GM12878 (cell line): ENCODE data around the gene SYNRG. TPM values are rescaled to one million over a fixed set of nuclear protein-coding genes. Genes with fewer than 3 reads are reported as not detected.

Experiments used
- ATAC-seq: fragments of 200-7000 bp; cut with Tn5 transposase; 3 replicates; pipeline ENCODE4 v1.9.1; 2020; ENCODE audit warnings: mild to moderate bottlenecking, moderate library complexity
- BruUV-seq: library from RNA; stranded (reverse); fragments of 400-500 nt; replicated peaks from 2 replicates; lab custom pipeline; 2021; lab: Mats Ljungman, UMichigan
- CTCF ChIA-PET: fragments of 300-600 bp; sonication (Branson Sonifier 250); formaldehyde crosslinking; extraction: SDS; loops from one replicate; lab custom pipeline; 2021; ENCODE audit warnings: inconsistent platforms; lab: Yijun Ruan, JAX
- POLR2A ChIA-PET: fragments of 350-600 bp; formaldehyde crosslinking; extraction: SDS; loops from one replicate; lab custom pipeline; 2021; ENCODE audit warnings: inconsistent platforms; lab: Charles Lee
- RAD21 ChIA-PET: fragments of 300-600 bp; sonication (Branson Sonifier 250); formaldehyde crosslinking; loops from one replicate; lab custom pipeline; 2023; ENCODE audit warnings: antibody characterized with exemption; ENCODE audit not compliant: unreplicated experiment; lab: Charles Lee
- SMC1A ChIA-PET: fragments of 300-600 bp; sonication (Branson Sonifier 250); formaldehyde crosslinking; loops from one replicate; lab custom pipeline; 2023; ENCODE audit not compliant: unreplicated experiment, uncharacterized antibody; lab: Charles Lee
- DNase-seq: peaks from one replicate; pipeline ENCODE4 v3.0.0-alpha.2; 2011; ENCODE audit warnings: low read depth, low spot score
- FAIRE-seq: peaks from 3 replicates; lab custom pipeline; 2011; peaks lifted over from hg19 to GRCh38; lab: Jason Lieb, UNC
- H2AFZ ChIP-seq: 2 replicates; pipeline ENCODE4 v1.6.0; 2011; ENCODE audit warnings: low read depth, low read length, control low read depth; ENCODE audit not compliant: control insufficient read depth
- H3K27ac ChIP-seq: 2 replicates; pipeline ENCODE4 v1.5.1; 2011; ENCODE audit warnings: control low read depth; ENCODE audit not compliant: control insufficient read depth, insufficient read depth
- H3K27me3 ChIP-seq, 2 experiments: replicated peaks in 1 of 2; 2 replicates each; pipeline versions ENCODE4 v1.6.0 to v1.6.1; 2011; ENCODE audit warnings: low read length in 1 of 2; ENCODE audit not compliant: control insufficient read depth in 2 of 2, insufficient read depth in 2 of 2
- H3K36me3 ChIP-seq, 2 experiments: 2 replicates each; pipeline ENCODE4 v1.5.1; 2011; ENCODE audit warnings: low read length in 1 of 2; ENCODE audit not compliant: control insufficient read depth in 2 of 2, insufficient read depth in 2 of 2
- H3K4me1 ChIP-seq: 2 replicates; pipeline ENCODE4 v1.6.1; 2011; ENCODE audit warnings: mild to moderate bottlenecking, low read length, moderate library complexity, mixed read lengths; ENCODE audit not compliant: control insufficient read depth, insufficient read depth
- H3K4me2 ChIP-seq: 2 replicates; pipeline ENCODE4 v1.6.0; 2011; ENCODE audit warnings: control low read depth; ENCODE audit not compliant: control insufficient read depth, insufficient read depth
- H3K4me3 ChIP-seq: fragments of 200-600 bp; sonication (generic); 2 replicates; pipeline ENCODE4 v1.5.1; 2016
- H3K79me2 ChIP-seq: 2 replicates; pipeline ENCODE4 v1.6.0; 2011; ENCODE audit warnings: low read length; ENCODE audit not compliant: control insufficient read depth, insufficient read depth
- H3K9ac ChIP-seq: 2 replicates; pipeline ENCODE4 v1.8.0; 2011; ENCODE audit warnings: low read length, control low read depth, mixed read lengths; ENCODE audit not compliant: control insufficient read depth, insufficient read depth
- H3K9me3 ChIP-seq: replicated peaks from 3 replicates; pipeline ENCODE4 v1.5.1; 2011; ENCODE audit warnings: mild to moderate bottlenecking, low read length; ENCODE audit not compliant: control insufficient read depth, insufficient read depth
- H4K20me1 ChIP-seq: 2 replicates; pipeline ENCODE4 v1.6.0; 2011; ENCODE audit not compliant: control insufficient read depth, insufficient read depth
- BCL11A ChIP-seq: IDR thresholded peaks from 2 replicates; pipeline ENCODE4 v1.6.1; 2011; ENCODE audit warnings: low read depth, low read length
- BHLHE40 ChIP-seq, 2 experiments: fragments of 450-650 bp in 1 of 2; IDR thresholded peaks; 2 replicates each; pipeline ENCODE4 v1.6.1; 2011 to 2017; ENCODE audit warnings: low read depth in 2 of 2, borderline replicate concordance in 1 of 2, improper control_type of control experiment in 1 of 2, low read length in 1 of 2, mild to moderate bottlenecking in 1 of 2
- ESRRA ChIP-seq: IDR thresholded peaks from 2 replicates; pipeline ENCODE4 v1.6.1; 2012; ENCODE audit warnings: mild to moderate bottlenecking, low read length, improper control_type of control experiment
- ETV6 ChIP-seq, 2 experiments: fragments of 450-650 bp in 1 of 2; IDR thresholded peaks in 1 of 2; conservative IDR thresholded peaks in 1 of 2; 2 replicates each; pipeline ENCODE4 v1.6.1; 2014; ENCODE audit warnings: antibody characterized with exemption in 1 of 2, borderline replicate concordance in 1 of 2, low read depth in 1 of 2, mild to moderate bottlenecking in 1 of 2, moderate library complexity in 1 of 2
- KDM1A ChIP-seq: fragments of 200-600 bp; sonication (generic); IDR thresholded peaks from 2 replicates; pipeline ENCODE4 v1.6.1; 2016; ENCODE audit warnings: borderline replicate concordance
- MXI1 ChIP-seq: fragments of 150-350 bp; IDR thresholded peaks from 2 replicates; pipeline ENCODE4 v1.6.1; 2011; ENCODE audit warnings: low read depth, mild to moderate bottlenecking, inconsistent platforms, low read length, improper control_type of control experiment
- NR2C2 ChIP-seq: IDR thresholded peaks from 2 replicates; pipeline ENCODE4 v1.6.1; 2011; ENCODE audit warnings: borderline replicate concordance, low read depth; ENCODE audit not compliant: control insufficient read depth, insufficient read length
- SPI1 ChIP-seq: IDR thresholded peaks from 2 replicates; pipeline ENCODE4 v1.6.1; 2011; ENCODE audit warnings: low read depth, mild to moderate bottlenecking, low read length, moderate library complexity, borderline replicate concordance; ENCODE audit not compliant: insufficient read depth
- SUZ12 ChIP-seq: fragments of 200-600 bp; sonication (generic); IDR thresholded peaks from one replicate; pipeline ENCODE4 v1.6.1; 2018; ENCODE audit warnings: antibody characterized with exemption, mild to moderate bottlenecking; ENCODE audit not compliant: unreplicated experiment
- WRNIP1 ChIP-seq: IDR thresholded peaks from 2 replicates; pipeline ENCODE4 v1.6.1; 2011; ENCODE audit warnings: low read depth, low read length, improper control_type of control experiment, borderline replicate concordance
- WGBS: methylation state at CpG from one replicate; pipeline ENCODE4 v1.1.6; 2016; ENCODE audit warnings: low lambda C conversion rate; ENCODE audit not compliant: insufficient replicate concordance, insufficient coverage; ENCODE audit errors: missing lambda C conversion rate; 5-methylcytosine and 5-hydroxymethylcytosine counted together
- in situ Hi-C: fragments of 300-500 bp; cut with MboI; formaldehyde crosslinking; loops from 9 replicates; pipeline ENCODE4 v1.14.3; 2018; ENCODE audit warnings: mixed read lengths
- intact Hi-C: fragments of 100-400 bp; cut with micrococcal nuclease; formaldehyde crosslinking; loops from one replicate; pipeline ENCODE4 v1.14.2; 2022; ENCODE audit not compliant: unreplicated experiment
- polyA plus RNA-seq, 11 experiments: library from polyadenylated mRNA; depleted of rRNA in 4 of 11; unstranded in 6 of 11; stranded (reverse) in 5 of 11; fragments of >200 nt; fragmentation: Nextera tagmentation in 4 of 11; fragmentation: Illumina TruSeq in 1 of 11; extraction: Ambion mirVana in 4 of 11; extraction: Trizol in 1 of 11; gene quantifications; 1 replicate in 1 of 11; 2 replicates in 10 of 11; pipeline versions ENCODE4 v1.2.1 to v1.2.3, GENCODE V29; 2011 to 2016; ENCODE audit warnings: inconsistent platforms in 2 of 11, missing spikeins in 2 of 11, low read depth in 1 of 11
- total RNA-seq, 4 experiments: library from RNA; depleted of rRNA in 3 of 4; stranded (reverse); fragments of >200 nt in 3 of 4; fragmentation: Illumina TruSeq in 1 of 4; extraction: Trizol in 1 of 4; gene quantifications; 2 replicates each; pipeline versions ENCODE4 v1.2.1 to v1.2.3, GENCODE V29; 2013 to 2021
- TF ChIP-seq, protein P1 (sequence below): IDR thresholded peaks from 2 replicates; pipeline ENCODE4 v1.6.1; 2011; ENCODE audit warnings: borderline replicate concordance, low read depth, mild to moderate bottlenecking, moderate library complexity, mixed read lengths, low read length; ENCODE audit not compliant: insufficient read depth; ENCODE audit errors: extremely low read length
- TF ChIP-seq, protein P2 (sequence below): IDR thresholded peaks from 2 replicates; pipeline ENCODE4 v1.6.1; 2011; ENCODE audit warnings: borderline replicate concordance, low read depth, mild to moderate bottlenecking, moderate library complexity, low read length; ENCODE audit not compliant: insufficient read depth, poor library complexity, severe bottlenecking

The SYNRG gene
- total and polyA plus RNA-seq, 10 of the 15 experiments (the other 5 are each of a cell fraction or from before 2014, with no cell fraction given): 5.2 to 40.4 (median 26.7) TPM

DNA sequence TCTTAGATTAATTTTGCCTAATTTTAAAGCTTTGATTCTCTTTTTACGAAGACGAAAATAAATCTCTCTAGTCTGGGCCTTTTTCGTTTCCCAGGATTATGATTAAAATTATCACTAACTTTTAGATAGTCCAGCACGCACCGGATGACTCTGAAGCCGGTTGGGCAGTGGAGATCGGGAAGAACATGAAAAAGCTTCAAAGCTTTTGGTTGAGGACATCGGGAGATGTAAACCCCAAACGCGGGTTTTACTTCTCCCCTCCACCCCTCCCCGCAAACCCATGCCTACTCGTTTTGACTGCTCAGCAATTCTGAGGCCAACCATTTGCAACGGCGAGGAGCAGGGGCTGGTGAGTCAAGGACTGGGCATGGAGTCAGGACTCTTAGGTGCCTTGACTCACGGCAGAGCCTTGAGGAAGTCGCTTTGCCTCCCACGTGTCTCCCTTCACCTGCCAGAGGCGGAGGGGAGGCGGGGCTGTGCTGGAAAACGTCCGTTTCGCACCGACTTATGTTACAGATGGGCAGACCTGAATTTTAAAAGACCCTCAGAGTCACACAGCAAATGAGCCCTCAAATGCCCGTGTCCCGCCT, 120.5 kb downstream of the SYNRG start:
- no peak for DNase-seq
- ChIA-PET CTCF (interaction anchor here (1.0 to 1.2 kb wide), 7 partner anchors 9 to 888 kb away, joined by 3 to 4 read pairs (median 3); partner anchors contain the start of gene SYNRG), POLR2A (interaction anchor here (0.5 to 1.5 kb wide), 6 partner anchors 11 to 81 kb away, joined by 3 to 5 read pairs (median 3); no protein-coding TSS in a partner anchor), SMC1A (interaction anchor here (0.8 to 1.0 kb wide), 3 partner anchors 41 to 77 kb away, joined by 3 read pairs; no protein-coding TSS in a partner anchor), RAD21 (interaction anchor here (0.7 to 1.3 kb wide), 5 partner anchors 39 to 112 kb away, joined by 3 to 4 read pairs (median 3); no protein-coding TSS in a partner anchor)
- peak; percentile 45 for ATAC-seq
- Histone ChIP-seq H2AFZ (peak overlapping the region; percentile 97), H3K27me3 (no peaks in the 10 kb centered on the region), H3K4me2 (peak overlapping the region; percentile 100), H3K4me3 (peak overlapping the region; percentile 85), H3K4me1 (peaks cover 19% of the 10 kb centered on the region), H3K27ac (no peak overlapping the region), H3K9me3 (no peaks in the 10 kb centered on the region), H3K9ac (peak overlapping the region; percentile 75), H3K36me3 (no peaks in the 10 kb centered on the region), H3K79me2 (peaks cover 12% of the 10 kb centered on the region), H4K20me1 (no peaks in the 10 kb centered on the region)
- BruUV-seq: no TSS peak
- in situ Hi-C loops (no loop called here), intact Hi-C loops (loop anchor here (2.0 kb wide), 2 partner anchors 116 to 120 kb away; partner anchors contain the start of gene SYNRG)
- TF ChIP-seq ESRRA: no peak
- no peak for TF ChIP-seq BCL11A
- TF ChIP-seq MXI1: peak; percentile 43; the same call in 1 of the 2 replicates
- TF ChIP-seq NR2C2: no peak
- TF ChIP-seq, protein P1, sequence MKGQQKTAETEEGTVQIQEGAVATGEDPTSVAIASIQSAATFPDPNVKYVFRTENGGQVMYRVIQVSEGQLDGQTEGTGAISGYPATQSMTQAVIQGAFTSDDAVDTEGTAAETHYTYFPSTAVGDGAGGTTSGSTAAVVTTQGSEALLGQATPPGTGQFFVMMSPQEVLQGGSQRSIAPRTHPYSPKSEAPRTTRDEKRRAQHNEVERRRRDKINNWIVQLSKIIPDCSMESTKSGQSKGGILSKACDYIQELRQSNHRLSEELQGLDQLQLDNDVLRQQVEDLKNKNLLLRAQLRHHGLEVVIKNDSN: peak; percentile 51
- TF ChIP-seq KDM1A: no peak
- no peak for TF ChIP-seq SUZ12
- no peak for TF ChIP-seq WRNIP1
- TF ChIP-seq, protein P2, sequence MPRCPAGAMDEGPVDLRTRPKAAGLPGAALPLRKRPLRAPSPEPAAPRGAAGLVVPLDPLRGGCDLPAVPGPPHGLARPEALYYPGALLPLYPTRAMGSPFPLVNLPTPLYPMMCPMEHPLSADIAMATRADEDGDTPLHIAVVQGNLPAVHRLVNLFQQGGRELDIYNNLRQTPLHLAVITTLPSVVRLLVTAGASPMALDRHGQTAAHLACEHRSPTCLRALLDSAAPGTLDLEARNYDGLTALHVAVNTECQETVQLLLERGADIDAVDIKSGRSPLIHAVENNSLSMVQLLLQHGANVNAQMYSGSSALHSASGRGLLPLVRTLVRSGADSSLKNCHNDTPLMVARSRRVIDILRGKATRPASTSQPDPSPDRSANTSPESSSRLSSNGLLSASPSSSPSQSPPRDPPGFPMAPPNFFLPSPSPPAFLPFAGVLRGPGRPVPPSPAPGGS: peak; percentile 37
- TF ChIP-seq BHLHE40 (IDR thresholded peaks at IDR 0.05; ENCODE audit: borderline replicate concordance in 1 of 2, low read depth in 2 of 2, low read length in 1 of 2): peak in 1 of 2 experiments; percentile 5; a peak in 1 of 4 replicates
- TF ChIP-seq SPI1: 0 out of 2 replicates have a peak, but pooled peaks have one; percentile 20
- TF ChIP-seq ETV6 (conservative IDR thresholded peaks at IDR 0.05 in 1 of 2, IDR thresholded peaks at IDR 0.05 in 1 of 2; ENCODE audit: borderline replicate concordance in 1 of 2, low read depth in 1 of 2): no peak
- FAIRE-seq: no peak
- WGBS: 10% methylated on average over 25 of the region's 25 CpGs
